ENCODE data around the gene CPZ.

DNA sequence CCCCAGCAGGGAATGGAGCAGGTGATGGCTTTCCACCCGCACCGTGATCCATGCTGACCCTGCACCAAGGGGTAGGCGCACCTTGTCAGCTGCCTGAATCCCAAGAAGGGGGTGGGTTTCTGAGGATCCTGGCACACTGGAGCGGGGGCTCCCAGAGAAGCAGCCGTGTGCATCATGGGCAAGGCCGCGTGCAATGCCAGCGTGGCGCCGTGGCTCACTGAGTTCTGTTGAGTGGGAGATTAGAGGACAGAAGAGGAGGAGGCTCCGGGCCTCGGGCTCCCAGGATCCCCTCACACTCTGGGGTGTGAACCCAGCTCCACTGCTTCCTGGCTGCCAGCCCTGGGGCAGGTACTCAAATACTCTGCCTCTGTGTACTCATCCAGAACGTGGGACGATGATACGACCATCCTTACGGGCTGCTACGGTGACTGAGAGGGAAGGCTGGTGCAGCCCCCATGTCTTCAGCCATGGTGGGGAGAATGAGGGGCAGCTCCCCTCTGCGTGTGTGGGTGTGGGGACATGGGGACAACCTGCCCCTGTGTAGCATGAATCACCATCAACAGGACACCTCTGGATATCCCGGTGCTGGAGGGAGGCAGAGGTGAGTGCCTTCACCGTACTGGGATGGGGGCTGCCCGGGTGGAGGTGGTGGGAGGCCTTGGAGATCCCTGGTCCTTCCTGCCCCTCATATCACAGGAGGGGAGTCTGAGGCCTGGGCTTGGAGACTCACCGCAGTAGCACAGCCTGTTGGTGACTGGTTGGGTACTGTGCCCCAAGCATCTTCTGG, 52.6 kb downstream of the CPZ start:
- TF ChIP-seq EZH2 (IDR thresholded peaks at IDR 0.05; ENCODE audit: low read depth, unreplicated experiment) (no peak), CREB1 (CRISPR knock-in tag; IDR thresholded peaks at IDR 0.05; ENCODE audit: low read depth) (no peak), POLR2AphosphoS5 (IDR thresholded peaks at IDR 0.05; ENCODE audit: low read depth) (no peak), ZNF114 (CRISPR knock-in tag; IDR thresholded peaks at IDR 0.05) (no peak), EZH2phosphoT487 (IDR thresholded peaks at IDR 0.05; ENCODE audit: unreplicated experiment) (no peak), JUNB (IDR thresholded peaks at IDR 0.05; ENCODE audit: unreplicated experiment) (no peak), NANOG (IDR thresholded peaks at IDR 0.05; ENCODE audit: borderline replicate concordance) (no peak), STAT1 (IDR thresholded peaks at IDR 0.05; ENCODE audit: unreplicated experiment) (no peak), ZNF331 (CRISPR knock-in tag; IDR thresholded peaks at IDR 0.05; ENCODE audit: low read depth) (no peak)
- TF ChIP-seq, protein P1, sequence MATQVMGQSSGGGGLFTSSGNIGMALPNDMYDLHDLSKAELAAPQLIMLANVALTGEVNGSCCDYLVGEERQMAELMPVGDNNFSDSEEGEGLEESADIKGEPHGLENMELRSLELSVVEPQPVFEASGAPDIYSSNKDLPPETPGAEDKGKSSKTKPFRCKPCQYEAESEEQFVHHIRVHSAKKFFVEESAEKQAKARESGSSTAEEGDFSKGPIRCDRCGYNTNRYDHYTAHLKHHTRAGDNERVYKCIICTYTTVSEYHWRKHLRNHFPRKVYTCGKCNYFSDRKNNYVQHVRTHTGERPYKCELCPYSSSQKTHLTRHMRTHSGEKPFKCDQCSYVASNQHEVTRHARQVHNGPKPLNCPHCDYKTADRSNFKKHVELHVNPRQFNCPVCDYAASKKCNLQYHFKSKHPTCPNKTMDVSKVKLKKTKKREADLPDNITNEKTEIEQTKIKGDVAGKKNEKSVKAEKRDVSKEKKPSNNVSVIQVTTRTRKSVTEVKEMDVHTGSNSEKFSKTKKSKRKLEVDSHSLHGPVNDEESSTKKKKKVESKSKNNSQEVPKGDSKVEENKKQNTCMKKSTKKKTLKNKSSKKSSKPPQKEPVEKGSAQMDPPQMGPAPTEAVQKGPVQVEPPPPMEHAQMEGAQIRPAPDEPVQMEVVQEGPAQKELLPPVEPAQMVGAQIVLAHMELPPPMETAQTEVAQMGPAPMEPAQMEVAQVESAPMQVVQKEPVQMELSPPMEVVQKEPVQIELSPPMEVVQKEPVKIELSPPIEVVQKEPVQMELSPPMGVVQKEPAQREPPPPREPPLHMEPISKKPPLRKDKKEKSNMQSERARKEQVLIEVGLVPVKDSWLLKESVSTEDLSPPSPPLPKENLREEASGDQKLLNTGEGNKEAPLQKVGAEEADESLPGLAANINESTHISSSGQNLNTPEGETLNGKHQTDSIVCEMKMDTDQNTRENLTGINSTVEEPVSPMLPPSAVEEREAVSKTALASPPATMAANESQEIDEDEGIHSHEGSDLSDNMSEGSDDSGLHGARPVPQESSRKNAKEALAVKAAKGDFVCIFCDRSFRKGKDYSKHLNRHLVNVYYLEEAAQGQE (IDR thresholded peaks at IDR 0.05; ENCODE audit: unreplicated experiment): no peak
- TF ChIP-seq, protein P2, sequence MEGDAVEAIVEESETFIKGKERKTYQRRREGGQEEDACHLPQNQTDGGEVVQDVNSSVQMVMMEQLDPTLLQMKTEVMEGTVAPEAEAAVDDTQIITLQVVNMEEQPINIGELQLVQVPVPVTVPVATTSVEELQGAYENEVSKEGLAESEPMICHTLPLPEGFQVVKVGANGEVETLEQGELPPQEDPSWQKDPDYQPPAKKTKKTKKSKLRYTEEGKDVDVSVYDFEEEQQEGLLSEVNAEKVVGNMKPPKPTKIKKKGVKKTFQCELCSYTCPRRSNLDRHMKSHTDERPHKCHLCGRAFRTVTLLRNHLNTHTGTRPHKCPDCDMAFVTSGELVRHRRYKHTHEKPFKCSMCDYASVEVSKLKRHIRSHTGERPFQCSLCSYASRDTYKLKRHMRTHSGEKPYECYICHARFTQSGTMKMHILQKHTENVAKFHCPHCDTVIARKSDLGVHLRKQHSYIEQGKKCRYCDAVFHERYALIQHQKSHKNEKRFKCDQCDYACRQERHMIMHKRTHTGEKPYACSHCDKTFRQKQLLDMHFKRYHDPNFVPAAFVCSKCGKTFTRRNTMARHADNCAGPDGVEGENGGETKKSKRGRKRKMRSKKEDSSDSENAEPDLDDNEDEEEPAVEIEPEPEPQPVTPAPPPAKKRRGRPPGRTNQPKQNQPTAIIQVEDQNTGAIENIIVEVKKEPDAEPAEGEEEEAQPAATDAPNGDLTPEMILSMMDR (conservative IDR thresholded peaks at IDR 0.05; ENCODE audit: low read depth in 2 of 2): no peak
- TF ChIP-seq, protein P3, sequence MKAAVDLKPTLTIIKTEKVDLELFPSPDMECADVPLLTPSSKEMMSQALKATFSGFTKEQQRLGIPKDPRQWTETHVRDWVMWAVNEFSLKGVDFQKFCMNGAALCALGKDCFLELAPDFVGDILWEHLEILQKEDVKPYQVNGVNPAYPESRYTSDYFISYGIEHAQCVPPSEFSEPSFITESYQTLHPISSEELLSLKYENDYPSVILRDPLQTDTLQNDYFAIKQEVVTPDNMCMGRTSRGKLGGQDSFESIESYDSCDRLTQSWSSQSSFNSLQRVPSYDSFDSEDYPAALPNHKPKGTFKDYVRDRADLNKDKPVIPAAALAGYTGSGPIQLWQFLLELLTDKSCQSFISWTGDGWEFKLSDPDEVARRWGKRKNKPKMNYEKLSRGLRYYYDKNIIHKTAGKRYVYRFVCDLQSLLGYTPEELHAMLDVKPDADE (IDR thresholded peaks at IDR 0.05): no peak
- TF ChIP-seq, protein P4, sequence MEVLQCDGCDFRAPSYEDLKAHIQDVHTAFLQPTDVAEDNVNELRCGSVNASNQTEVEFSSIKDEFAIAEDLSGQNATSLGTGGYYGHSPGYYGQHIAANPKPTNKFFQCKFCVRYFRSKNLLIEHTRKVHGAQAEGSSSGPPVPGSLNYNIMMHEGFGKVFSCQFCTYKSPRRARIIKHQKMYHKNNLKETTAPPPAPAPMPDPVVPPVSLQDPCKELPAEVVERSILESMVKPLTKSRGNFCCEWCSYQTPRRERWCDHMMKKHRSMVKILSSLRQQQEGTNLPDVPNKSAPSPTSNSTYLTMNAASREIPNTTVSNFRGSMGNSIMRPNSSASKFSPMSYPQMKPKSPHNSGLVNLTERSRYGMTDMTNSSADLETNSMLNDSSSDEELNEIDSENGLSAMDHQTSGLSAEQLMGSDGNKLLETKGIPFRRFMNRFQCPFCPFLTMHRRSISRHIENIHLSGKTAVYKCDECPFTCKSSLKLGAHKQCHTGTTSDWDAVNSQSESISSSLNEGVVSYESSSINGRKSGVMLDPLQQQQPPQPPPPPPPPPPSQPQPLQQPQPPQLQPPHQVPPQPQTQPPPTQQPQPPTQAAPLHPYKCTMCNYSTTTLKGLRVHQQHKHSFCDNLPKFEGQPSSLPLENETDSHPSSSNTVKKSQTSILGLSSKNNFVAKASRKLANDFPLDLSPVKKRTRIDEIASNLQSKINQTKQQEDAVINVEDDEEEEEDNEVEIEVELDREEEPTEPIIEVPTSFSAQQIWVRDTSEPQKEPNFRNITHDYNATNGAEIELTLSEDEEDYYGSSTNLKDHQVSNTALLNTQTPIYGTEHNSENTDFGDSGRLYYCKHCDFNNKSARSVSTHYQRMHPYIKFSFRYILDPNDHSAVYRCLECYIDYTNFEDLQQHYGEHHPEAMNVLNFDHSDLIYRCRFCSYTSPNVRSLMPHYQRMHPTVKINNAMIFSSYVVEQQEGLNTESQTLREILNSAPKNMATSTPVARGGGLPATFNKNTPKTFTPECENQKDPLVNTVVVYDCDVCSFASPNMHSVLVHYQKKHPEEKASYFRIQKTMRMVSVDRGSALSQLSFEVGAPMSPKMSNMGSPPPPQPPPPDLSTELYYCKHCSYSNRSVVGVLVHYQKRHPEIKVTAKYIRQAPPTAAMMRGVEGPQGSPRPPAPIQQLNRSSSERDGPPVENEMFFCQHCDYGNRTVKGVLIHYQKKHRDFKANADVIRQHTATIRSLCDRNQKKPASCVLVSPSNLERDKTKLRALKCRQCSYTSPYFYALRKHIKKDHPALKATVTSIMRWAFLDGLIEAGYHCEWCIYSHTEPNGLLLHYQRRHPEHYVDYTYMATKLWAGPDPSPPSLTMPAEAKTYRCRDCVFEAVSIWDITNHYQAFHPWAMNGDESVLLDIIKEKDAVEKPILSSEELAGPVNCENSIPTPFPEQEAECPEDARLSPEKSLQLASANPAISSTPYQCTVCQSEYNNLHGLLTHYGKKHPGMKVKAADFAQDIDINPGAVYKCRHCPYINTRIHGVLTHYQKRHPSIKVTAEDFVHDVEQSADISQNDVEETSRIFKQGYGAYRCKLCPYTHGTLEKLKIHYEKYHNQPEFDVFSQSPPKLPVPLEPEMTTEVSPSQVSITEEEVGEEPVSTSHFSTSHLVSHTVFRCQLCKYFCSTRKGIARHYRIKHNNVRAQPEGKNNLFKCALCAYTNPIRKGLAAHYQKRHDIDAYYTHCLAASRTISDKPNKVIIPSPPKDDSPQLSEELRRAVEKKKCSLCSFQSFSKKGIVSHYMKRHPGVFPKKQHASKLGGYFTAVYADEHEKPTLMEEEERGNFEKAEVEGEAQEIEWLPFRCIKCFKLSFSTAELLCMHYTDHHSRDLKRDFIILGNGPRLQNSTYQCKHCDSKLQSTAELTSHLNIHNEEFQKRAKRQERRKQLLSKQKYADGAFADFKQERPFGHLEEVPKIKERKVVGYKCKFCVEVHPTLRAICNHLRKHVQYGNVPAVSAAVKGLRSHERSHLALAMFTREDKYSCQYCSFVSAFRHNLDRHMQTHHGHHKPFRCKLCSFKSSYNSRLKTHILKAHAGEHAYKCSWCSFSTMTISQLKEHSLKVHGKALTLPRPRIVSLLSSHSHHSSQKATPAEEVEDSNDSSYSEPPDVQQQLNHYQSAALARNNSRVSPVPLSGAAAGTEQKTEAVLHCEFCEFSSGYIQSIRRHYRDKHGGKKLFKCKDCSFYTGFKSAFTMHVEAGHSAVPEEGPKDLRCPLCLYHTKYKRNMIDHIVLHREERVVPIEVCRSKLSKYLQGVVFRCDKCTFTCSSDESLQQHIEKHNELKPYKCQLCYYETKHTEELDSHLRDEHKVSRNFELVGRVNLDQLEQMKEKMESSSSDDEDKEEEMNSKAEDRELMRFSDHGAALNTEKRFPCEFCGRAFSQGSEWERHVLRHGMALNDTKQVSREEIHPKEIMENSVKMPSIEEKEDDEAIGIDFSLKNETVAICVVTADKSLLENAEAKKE (CRISPR knock-in tag; IDR thresholded peaks at IDR 0.05): no peak

All from GM23338 (cell line).